ENCODE measurements around the gene DISC1.
A peak's percentile ranks its signal among the peaks of the same experiment; 100 is the strongest.
"Not testable (repeated sequence)": the region's sequence is repeated elsewhere in the genome, so short reads cannot be mapped to it uniquely, and the experiment has no call there.

Gene DISC1

GRCh38 chr1:231724876-231725647 is 98.5 kb downstream of the DISC1 start:
- peak in 7 of 56 donors; percentile 2 to 38 (median 9) for DNase-seq

GRCh38 chr1:231727171-231727570 is 100.6 kb downstream of the DISC1 start:
- no peak for DNase-seq

DNA sequence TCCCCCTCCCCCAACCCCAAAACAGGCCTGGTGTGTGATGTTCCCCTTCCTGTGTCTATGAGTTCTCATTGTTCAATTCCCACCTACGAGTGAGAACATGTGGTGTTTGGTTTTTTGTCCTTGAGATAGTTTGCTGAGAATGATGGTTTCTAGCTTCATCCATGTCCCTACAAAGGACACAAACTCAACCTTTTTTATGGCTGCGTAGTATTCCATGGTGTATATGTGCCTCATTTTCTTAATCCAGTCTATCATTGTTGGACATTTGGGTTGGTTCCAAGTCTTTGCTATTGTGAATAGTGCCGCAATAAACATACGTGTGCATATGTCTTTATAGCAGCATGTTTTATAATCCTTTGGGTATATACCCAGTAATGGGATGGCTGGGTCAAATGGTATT is 102.4 kb downstream of the DISC1 start:
- DNase-seq, result not testable (repeated sequence)

DNA sequence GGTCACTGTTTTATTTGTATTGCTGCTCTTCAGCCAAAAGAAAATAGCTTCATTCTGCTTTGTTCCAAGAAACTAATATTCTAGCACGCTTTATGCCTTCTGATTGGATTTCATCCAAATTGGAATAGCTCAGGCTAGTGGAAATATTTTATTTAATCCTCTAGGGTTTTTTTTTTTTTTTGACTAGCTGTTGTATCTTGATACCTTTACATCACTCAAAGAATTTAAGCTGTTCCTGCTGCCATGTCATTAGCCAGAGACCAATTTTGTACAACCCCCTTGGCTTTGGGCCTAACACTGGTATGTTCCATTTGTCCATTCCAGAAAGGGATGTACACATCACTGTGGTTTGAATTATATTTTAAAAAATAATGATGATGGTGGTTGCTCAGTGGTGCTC is 103.0 kb downstream of the DISC1 start:
- DNase-seq, result no peak

DNA sequence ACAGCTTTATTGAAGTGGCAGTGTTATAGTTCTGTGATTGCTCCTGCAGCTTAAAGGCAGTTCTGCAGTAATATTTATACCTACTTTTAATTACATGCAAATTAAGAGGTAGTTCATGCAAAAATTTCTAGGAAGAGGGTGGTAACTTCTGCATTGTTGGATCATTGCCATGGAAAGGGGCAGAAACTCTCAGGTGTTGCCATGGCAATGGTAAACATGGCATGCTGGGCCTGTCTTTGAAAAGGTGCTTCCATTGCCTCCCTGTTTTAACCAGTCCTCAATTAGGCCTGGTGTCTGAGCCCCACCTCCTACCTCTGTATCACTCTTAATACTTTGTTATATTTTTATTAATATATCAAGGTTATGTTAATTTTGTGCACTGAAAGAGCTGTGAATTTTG is 104.7 kb downstream of the DISC1 start:
- no peak for DNase-seq

GRCh38 chr1:231733063-231733462 is 106.5 kb downstream of the DISC1 start:
- DNase-seq, result no peak

- DNase-seq, result no peak
Measured at GRCh38 chr1:231733672-231734071, 107.1 kb downstream of the DISC1 start.

GRCh38 chr1:231734417-231734816 is 107.8 kb downstream of the DISC1 start:
- DNase-seq, result peak in 2 of 56 donors; percentile 14 to 19

GRCh38 chr1:231735411-231735810 is 108.8 kb downstream of the DISC1 start:
- no peak for DNase-seq

DNA sequence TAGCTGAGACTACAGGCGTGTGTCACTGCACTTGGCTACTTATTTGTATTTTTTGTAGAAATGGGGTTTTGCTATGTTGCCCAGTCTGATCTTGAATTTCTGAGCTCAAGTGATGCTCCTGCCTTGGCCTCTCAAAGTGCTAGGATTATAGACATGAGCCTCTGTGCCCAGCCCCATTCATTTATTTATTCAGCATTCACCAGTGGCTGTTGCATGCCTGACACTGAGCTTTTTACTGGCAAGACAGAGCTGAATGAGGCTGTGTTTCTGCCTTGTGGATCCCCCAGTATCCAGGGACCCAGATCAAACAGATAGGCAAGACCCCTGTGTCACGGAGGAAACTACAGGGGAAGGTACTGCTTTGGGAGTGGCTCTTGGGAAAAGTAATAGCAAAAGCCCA is 109.4 kb downstream of the DISC1 start:
- no peak for DNase-seq

DNA sequence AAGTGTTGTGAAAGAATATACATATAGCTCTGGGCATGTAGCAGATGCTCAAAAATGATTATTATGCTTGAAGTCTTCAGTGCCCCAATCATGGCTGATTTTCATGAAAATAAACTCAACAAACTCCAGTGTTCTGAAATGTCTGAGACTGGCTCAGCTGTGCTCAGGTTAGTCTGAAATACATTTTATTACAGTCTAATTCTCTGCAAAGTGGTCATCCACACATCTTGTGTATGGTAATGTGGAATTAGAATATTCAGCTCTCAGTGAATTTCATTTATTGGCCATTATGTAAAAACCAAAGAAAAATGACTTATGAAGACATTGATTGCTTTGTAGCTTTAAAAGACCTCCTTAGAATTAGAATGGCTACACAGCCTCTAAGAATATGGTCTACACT is 109.9 kb downstream of the DISC1 start:
- no peak for DNase-seq

- no peak for DNase-seq
Measured at GRCh38 chr1:231738554-231738953, 112.0 kb downstream of the DISC1 start.

GRCh38 chr1:231743966-231744365 is 117.4 kb downstream of the DISC1 start:
- no peak for DNase-seq

- peak in 2 of 56 donors; percentile 4 for DNase-seq
Measured at GRCh38 chr1:231748760-231749415, 122.3 kb downstream of the DISC1 start.

- no peak for DNase-seq
Measured at GRCh38 chr1:231750296-231750695, 123.7 kb downstream of the DISC1 start.

DNA sequence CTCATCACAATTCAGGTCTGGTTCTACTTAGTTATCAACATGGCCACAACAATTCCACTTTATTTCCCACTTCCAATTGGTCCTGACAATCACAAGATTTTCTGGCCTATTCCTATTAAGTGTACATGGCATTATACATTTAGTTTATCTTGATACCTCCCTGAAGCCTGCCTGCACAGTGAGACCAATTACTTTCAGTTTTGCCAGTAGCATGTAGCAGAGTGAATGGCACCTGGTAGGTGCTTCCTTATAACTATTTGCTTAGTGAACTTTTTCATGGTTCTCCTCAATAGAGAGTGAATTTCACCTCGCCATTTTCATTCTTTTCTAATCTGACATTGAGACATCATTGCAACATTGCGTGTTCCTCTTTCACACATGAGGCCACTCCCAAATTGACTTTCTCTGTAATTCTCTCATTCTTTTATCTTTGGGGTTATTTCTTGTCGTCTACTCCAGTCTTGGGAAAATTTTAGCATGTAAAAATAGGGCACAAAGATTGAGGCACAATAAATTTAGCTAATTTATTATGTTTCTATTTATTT is 124.3 kb downstream of the DISC1 start:
- no peak for DNase-seq

- DNase-seq, result no peak
Measured at GRCh38 chr1:231751415-231751814, 124.8 kb downstream of the DISC1 start.

DNA sequence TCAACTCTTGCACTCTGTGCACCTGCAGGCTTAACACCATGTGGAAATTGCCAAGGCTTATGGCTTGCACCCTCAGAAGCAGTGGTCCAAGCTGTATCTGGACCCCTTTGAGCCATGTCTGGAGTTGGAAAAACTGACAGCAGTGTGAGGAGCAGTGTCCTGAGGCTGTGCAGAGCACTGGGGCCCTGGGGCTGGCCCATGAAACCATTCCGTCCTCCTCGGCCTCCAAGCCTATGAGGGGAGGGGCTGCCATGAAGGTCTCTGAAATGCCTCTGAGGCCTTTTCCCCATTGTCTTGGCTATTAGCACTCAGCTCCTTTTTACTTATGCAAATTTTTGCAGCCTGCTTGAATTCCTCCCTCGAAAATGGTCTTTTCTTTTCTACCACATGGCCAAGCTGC is 126.7 kb downstream of the DISC1 start:
- no peak for DNase-seq

- DNase-seq, result no peak
Measured at GRCh38 chr1:231757101-231757404, 130.5 kb downstream of the DISC1 start.

- no peak for DNase-seq
Measured at GRCh38 chr1:231757759-231758158, 131.2 kb downstream of the DISC1 start.

- no peak for DNase-seq
Measured at GRCh38 chr1:231761252-231761651, 134.7 kb downstream of the DISC1 start.

- DNase-seq, result no peak
Measured at GRCh38 chr1:231761747-231762541, 135.4 kb downstream of the DISC1 start.
